Tibial nerve (tissue), 4 donors: ENCODE results near the gene OR10V1.

Experiments
- EP300 ChIP-seq, 2 donors: sonication (generic); formaldehyde crosslinking; IDR thresholded peaks; one replicate each; pipeline ENCODE4 v1.6.1; 2017; ENCODE audit warnings: antibody characterized with exemption in 2 of 2, mild to moderate bottlenecking in 1 of 2
- POLR2A ChIP-seq, 2 donors: fragments of 450-650 bp; IDR thresholded peaks; one replicate each; pipeline ENCODE4 v1.6.1; 2017; ENCODE audit warnings: antibody characterized with exemption in 2 of 2, mild to moderate bottlenecking in 2 of 2, moderate library complexity in 2 of 2
- TF ChIP-seq, protein P1 (sequence below), 5 experiments: fragments of 200-600 bp in 3 of 5; fragments of 450-650 bp in 2 of 5; sonication (generic) in 3 of 5; IDR thresholded peaks; one replicate each; pipeline ENCODE4 v1.5.1; 2016 to 2019; ENCODE audit warnings: antibody characterized with exemption in 5 of 5, mild to moderate bottlenecking in 3 of 5, moderate library complexity in 2 of 5

DNA sequence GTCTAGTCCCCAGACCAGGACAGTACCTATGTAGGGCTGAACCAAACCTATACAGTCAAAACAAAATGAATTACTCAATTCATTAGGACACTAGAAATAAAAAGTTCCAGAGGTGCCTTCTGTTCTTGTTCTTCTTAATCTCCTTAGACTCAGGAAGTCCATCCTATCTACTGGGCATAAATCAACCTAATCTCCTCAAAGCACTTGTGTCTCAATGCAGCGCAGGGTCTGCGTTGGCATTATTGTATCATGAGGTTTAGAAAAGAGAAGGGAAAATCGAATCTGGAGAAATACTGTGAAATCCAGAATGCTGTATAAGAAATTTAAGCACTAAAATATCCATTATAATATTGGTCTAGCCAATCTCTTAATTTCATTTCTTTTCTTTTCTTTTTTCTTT, 2.4 kb upstream of the OR10V1 start:
- TF ChIP-seq, protein P1, sequence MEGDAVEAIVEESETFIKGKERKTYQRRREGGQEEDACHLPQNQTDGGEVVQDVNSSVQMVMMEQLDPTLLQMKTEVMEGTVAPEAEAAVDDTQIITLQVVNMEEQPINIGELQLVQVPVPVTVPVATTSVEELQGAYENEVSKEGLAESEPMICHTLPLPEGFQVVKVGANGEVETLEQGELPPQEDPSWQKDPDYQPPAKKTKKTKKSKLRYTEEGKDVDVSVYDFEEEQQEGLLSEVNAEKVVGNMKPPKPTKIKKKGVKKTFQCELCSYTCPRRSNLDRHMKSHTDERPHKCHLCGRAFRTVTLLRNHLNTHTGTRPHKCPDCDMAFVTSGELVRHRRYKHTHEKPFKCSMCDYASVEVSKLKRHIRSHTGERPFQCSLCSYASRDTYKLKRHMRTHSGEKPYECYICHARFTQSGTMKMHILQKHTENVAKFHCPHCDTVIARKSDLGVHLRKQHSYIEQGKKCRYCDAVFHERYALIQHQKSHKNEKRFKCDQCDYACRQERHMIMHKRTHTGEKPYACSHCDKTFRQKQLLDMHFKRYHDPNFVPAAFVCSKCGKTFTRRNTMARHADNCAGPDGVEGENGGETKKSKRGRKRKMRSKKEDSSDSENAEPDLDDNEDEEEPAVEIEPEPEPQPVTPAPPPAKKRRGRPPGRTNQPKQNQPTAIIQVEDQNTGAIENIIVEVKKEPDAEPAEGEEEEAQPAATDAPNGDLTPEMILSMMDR (IDR thresholded peaks at IDR 0.05) = no peak
- TF ChIP-seq POLR2A (IDR thresholded peaks at IDR 0.05) = no peak
- no peak for TF ChIP-seq EP300 (IDR thresholded peaks at IDR 0.05)
